ENCODE results near the gene HMSD. TPM values are rescaled to one million over a fixed set of nuclear protein-coding genes. Genes with fewer than 3 reads are reported as not detected.

HMSD gene
- total RNA-seq, 1 experiment from 2014 or later, result 3.0 TPM

DNA sequence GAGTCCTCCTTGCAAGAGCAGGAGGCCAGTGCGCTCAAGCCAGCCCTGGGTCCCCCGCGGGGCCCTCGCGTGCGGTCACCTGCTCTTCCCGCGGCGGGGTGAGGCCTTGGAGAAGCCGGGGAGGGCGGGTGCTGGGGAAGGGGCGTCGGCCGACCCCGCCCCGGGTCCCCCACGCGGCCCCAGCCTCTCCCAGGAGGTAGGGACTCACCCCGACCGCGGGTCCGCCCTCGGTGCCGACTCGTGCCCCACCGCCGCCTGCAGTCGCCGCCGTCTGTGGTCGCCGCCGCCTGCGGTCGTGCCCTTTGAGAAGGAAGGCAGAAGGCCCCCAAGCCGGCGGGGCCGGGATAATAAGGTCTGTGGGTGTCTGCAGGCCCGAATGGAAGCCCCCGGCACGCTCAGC, 53.5 kb downstream of the HMSD start:
- Mint-ChIP-seq H3K27me3 (ENCODE audit: low read depth) (peaks cover 7% of the 10 kb centered on the region), H3K36me3 (no peaks in the 10 kb centered on the region), H3K27ac (no peak overlapping the region), H3K4me1 (no peaks in the 10 kb centered on the region), H3K4me3 (no peak overlapping the region), H3K9me3 (peaks cover 18% of the 10 kb centered on the region)
- CTCF ChIA-PET, result interaction anchor here (0.8 kb wide), 1 partner anchor 39 kb away, joined by 3 read pairs; no protein-coding TSS in a partner anchor
- no peak for TF ChIP-seq GRHL2 (CRISPR knock-in tag; IDR thresholded peaks at IDR 0.05; ENCODE audit: insufficient replicate concordance, severe bottlenecking)
- TF ChIP-seq JAZF1 (CRISPR knock-in tag; IDR thresholded peaks at IDR 0.05), result no peak
- TF ChIP-seq, protein P1, sequence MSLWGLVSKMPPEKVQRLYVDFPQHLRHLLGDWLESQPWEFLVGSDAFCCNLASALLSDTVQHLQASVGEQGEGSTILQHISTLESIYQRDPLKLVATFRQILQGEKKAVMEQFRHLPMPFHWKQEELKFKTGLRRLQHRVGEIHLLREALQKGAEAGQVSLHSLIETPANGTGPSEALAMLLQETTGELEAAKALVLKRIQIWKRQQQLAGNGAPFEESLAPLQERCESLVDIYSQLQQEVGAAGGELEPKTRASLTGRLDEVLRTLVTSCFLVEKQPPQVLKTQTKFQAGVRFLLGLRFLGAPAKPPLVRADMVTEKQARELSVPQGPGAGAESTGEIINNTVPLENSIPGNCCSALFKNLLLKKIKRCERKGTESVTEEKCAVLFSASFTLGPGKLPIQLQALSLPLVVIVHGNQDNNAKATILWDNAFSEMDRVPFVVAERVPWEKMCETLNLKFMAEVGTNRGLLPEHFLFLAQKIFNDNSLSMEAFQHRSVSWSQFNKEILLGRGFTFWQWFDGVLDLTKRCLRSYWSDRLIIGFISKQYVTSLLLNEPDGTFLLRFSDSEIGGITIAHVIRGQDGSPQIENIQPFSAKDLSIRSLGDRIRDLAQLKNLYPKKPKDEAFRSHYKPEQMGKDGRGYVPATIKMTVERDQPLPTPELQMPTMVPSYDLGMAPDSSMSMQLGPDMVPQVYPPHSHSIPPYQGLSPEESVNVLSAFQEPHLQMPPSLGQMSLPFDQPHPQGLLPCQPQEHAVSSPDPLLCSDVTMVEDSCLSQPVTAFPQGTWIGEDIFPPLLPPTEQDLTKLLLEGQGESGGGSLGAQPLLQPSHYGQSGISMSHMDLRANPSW (CRISPR knock-in tag; conservative IDR thresholded peaks at IDR 0.05; ENCODE audit: low read depth), result no peak
- TF ChIP-seq, protein P2, sequence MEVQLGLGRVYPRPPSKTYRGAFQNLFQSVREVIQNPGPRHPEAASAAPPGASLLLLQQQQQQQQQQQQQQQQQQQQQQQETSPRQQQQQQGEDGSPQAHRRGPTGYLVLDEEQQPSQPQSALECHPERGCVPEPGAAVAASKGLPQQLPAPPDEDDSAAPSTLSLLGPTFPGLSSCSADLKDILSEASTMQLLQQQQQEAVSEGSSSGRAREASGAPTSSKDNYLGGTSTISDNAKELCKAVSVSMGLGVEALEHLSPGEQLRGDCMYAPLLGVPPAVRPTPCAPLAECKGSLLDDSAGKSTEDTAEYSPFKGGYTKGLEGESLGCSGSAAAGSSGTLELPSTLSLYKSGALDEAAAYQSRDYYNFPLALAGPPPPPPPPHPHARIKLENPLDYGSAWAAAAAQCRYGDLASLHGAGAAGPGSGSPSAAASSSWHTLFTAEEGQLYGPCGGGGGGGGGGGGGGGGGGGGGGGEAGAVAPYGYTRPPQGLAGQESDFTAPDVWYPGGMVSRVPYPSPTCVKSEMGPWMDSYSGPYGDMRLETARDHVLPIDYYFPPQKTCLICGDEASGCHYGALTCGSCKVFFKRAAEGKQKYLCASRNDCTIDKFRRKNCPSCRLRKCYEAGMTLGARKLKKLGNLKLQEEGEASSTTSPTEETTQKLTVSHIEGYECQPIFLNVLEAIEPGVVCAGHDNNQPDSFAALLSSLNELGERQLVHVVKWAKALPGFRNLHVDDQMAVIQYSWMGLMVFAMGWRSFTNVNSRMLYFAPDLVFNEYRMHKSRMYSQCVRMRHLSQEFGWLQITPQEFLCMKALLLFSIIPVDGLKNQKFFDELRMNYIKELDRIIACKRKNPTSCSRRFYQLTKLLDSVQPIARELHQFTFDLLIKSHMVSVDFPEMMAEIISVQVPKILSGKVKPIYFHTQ (CRISPR knock-in tag; IDR thresholded peaks at IDR 0.05), result no peak
- TF ChIP-seq, protein P3, sequence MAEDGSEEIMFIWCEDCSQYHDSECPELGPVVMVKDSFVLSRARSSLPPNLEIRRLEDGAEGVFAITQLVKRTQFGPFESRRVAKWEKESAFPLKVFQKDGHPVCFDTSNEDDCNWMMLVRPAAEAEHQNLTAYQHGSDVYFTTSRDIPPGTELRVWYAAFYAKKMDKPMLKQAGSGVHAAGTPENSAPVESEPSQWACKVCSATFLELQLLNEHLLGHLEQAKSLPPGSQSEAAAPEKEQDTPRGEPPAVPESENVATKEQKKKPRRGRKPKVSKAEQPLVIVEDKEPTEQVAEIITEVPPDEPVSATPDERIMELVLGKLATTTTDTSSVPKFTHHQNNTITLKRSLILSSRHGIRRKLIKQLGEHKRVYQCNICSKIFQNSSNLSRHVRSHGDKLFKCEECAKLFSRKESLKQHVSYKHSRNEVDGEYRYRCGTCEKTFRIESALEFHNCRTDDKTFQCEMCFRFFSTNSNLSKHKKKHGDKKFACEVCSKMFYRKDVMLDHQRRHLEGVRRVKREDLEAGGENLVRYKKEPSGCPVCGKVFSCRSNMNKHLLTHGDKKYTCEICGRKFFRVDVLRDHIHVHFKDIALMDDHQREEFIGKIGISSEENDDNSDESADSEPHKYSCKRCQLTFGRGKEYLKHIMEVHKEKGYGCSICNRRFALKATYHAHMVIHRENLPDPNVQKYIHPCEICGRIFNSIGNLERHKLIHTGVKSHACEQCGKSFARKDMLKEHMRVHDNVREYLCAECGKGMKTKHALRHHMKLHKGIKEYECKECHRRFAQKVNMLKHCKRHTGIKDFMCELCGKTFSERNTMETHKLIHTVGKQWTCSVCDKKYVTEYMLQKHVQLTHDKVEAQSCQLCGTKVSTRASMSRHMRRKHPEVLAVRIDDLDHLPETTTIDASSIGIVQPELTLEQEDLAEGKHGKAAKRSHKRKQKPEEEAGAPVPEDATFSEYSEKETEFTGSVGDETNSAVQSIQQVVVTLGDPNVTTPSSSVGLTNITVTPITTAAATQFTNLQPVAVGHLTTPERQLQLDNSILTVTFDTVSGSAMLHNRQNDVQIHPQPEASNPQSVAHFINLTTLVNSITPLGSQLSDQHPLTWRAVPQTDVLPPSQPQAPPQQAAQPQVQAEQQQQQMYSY (CRISPR knock-in tag; IDR thresholded peaks at IDR 0.05), result no peak
- TF ChIP-seq NR1H2 (CRISPR knock-in tag; IDR thresholded peaks at IDR 0.05), result no peak
- TF ChIP-seq, protein P4, sequence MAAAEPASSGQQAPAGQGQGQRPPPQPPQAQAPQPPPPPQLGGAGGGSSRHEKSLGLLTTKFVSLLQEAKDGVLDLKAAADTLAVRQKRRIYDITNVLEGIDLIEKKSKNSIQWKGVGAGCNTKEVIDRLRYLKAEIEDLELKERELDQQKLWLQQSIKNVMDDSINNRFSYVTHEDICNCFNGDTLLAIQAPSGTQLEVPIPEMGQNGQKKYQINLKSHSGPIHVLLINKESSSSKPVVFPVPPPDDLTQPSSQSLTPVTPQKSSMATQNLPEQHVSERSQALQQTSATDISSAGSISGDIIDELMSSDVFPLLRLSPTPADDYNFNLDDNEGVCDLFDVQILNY (CRISPR knock-in tag; IDR thresholded peaks at IDR 0.05), result no peak
- TF ChIP-seq GTF2I (CRISPR knock-in tag; conservative IDR thresholded peaks at IDR 0.05), result no peak
- TF ChIP-seq, protein P5, sequence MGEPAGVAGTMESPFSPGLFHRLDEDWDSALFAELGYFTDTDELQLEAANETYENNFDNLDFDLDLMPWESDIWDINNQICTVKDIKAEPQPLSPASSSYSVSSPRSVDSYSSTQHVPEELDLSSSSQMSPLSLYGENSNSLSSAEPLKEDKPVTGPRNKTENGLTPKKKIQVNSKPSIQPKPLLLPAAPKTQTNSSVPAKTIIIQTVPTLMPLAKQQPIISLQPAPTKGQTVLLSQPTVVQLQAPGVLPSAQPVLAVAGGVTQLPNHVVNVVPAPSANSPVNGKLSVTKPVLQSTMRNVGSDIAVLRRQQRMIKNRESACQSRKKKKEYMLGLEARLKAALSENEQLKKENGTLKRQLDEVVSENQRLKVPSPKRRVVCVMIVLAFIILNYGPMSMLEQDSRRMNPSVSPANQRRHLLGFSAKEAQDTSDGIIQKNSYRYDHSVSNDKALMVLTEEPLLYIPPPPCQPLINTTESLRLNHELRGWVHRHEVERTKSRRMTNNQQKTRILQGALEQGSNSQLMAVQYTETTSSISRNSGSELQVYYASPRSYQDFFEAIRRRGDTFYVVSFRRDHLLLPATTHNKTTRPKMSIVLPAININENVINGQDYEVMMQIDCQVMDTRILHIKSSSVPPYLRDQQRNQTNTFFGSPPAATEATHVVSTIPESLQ (CRISPR knock-in tag; IDR thresholded peaks at IDR 0.05), result no peak
- TF ChIP-seq SP1 (CRISPR knock-in tag; conservative IDR thresholded peaks at IDR 0.05), result no peak
- no peak for TF ChIP-seq JUN (CRISPR knock-in tag; IDR thresholded peaks at IDR 0.05)
- TF ChIP-seq RELA (CRISPR knock-in tag; IDR thresholded peaks at IDR 0.05; ENCODE audit: borderline replicate concordance), result no peak
- TF ChIP-seq, protein P6, sequence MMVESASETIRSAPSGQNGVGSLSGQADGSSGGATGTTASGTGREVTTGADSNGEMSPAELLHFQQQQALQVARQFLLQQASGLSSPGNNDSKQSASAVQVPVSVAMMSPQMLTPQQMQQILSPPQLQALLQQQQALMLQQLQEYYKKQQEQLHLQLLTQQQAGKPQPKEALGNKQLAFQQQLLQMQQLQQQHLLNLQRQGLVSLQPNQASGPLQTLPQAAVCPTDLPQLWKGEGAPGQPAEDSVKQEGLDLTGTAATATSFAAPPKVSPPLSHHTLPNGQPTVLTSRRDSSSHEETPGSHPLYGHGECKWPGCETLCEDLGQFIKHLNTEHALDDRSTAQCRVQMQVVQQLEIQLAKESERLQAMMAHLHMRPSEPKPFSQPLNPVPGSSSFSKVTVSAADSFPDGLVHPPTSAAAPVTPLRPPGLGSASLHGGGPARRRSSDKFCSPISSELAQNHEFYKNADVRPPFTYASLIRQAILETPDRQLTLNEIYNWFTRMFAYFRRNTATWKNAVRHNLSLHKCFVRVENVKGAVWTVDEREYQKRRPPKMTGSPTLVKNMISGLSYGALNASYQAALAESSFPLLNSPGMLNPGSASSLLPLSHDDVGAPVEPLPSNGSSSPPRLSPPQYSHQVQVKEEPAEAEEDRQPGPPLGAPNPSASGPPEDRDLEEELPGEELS (CRISPR knock-in tag; IDR thresholded peaks at IDR 0.05), result no peak
- DNase-seq (ENCODE audit: low spot score) (no peak), ATAC-seq (no peak)
- POLR2A ChIA-PET, result no interaction called here
